Measurements from ENCODE around the gene PDE11A.

PDE11A gene

DNA sequence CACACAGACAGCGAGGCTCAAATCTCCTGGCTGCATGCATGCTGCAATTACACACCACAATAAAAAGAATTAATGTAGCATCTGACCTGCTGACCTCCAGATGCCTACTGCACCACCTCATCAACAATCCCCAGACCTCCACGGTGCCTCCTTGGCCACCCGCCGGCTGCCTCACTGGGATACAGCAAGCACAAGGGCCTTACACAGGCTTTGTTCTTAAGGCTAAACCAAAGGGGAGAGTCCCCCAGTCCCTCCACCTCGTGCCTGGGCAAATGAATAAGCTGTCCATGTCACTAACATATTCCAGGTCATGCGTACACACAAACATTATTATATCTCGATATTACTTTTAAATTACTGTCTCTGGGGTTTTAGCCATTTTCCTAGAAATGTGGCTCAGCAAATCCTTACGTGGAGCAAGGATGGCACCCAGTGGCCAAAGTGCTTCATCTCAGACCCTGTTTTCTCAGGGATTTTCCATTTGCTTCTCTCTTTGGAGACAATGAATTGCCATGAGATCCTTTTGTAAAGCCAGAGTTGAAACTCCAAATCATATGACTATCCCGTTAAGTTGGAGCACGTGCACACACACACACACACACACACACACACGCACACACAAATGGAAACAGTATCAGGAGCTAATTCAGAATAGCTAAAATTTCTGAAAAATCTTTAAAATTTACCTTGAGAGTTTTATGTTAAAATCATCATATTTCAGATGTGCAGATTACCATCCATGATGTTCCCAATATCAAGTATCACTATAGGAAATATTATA lies 313.8 kb downstream of the PDE11A start:
- DNase-seq (ENCODE audit: low spot score): peak; percentile 75

- no peak for DNase-seq (ENCODE audit: low spot score)
Measured at GRCh38 chr2:177756336-177756735, 316.2 kb downstream of the PDE11A start.

GRCh38 chr2:177754492-177754873 lies 318.1 kb downstream of the PDE11A start:
- no peak for DNase-seq (ENCODE audit: low spot score)

GRCh38 chr2:177753682-177754491 lies 318.7 kb downstream of the PDE11A start:
- DNase-seq (ENCODE audit: low spot score): peak; percentile 78

GRCh38 chr2:177748360-177748759 lies 324.2 kb downstream of the PDE11A start:
- no peak for DNase-seq (ENCODE audit: low spot score)

- no peak for DNase-seq (ENCODE audit: low spot score)
Measured at GRCh38 chr2:177747384-177747783, 325.2 kb downstream of the PDE11A start.

GRCh38 chr2:177746358-177746757 lies 326.2 kb downstream of the PDE11A start:
- no peak for DNase-seq (ENCODE audit: low spot score)

DNA sequence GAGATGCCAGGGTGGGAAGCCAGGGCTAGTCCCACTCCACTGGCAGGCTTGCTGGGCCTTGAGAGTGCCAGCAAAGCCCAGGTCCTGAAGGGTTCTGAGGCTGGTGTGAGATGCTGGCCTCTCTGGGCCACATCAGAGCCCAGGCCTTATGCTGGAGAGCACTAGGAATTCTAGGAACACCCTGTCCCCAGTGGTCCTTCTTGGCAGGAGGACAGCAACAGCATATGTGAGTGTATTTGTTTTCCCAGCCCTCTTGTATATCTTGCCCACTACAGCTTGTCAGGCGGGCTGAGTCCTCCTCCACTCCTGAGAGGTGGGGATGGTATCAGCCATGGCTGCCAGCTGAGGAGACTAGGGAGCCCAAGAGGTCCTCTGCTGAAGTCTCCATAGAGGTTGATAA lies 327.0 kb downstream of the PDE11A start:
- no peak for DNase-seq (ENCODE audit: low spot score)

GRCh38 chr2:177742851-177743250 lies 329.7 kb downstream of the PDE11A start:
- no peak for DNase-seq (ENCODE audit: low spot score)

GRCh38 chr2:177741866-177742265 lies 330.7 kb downstream of the PDE11A start:
- DNase-seq (ENCODE audit: low spot score): no peak

GRCh38 chr2:177740700-177741099 lies 331.9 kb downstream of the PDE11A start:
- no peak for DNase-seq (ENCODE audit: low spot score)

- DNase-seq (ENCODE audit: low spot score): no peak
Measured at GRCh38 chr2:177738461-177739235, 333.9 kb downstream of the PDE11A start.

GRCh38 chr2:177735318-177735803 lies 337.2 kb downstream of the PDE11A start:
- no peak for DNase-seq (ENCODE audit: low spot score)

GRCh38 chr2:177733322-177733855 lies 339.2 kb downstream of the PDE11A start:
- DNase-seq (ENCODE audit: low spot score): no peak

DNA sequence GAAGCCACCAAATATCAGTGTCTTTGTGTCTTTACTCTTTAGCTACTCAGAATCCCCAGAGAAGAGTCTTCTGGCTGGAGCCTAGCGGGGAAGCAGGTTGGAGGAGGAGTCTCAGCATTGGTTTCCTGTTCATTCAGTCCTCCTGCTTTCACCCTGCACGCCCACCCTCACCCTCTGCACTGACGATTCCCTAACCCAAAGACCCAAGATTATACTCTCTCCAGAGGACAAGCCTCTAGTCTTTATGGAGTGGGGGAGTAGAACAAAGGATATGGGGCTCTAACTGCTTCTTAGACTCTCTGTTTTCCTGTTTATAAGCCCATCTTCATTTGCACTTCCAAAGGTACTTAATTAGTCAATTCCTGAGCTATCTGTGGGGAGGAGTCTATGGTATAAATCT lies 341.2 kb downstream of the PDE11A start:
- DNase-seq (ENCODE audit: low spot score): no peak

DNA sequence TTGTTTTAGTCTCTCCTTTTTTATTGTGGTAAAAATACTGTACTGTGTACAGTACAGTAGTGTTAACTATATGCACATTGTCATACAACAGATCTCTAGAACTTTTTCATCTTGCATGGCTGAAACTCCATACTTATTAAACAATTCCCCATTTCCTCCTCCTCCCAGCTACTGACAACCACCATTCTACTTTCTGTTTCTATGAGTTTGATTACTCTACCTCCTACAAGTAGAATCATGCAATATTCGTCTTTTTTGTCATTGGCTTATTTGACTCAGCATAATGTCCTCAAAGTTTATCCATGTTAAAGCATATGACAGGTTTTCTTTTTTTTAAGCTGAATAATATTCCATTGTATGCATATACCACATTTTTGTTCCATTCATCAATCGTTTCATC lies 341.8 kb downstream of the PDE11A start:
- DNase-seq (ENCODE audit: low spot score): no peak

- DNase-seq (ENCODE audit: low spot score): no peak
Measured at GRCh38 chr2:177730363-177730762, 342.2 kb downstream of the PDE11A start.

- no peak for DNase-seq (ENCODE audit: low spot score)
Measured at GRCh38 chr2:177728920-177729319, 343.7 kb downstream of the PDE11A start.

GRCh38 chr2:177728399-177728765 lies 344.2 kb downstream of the PDE11A start:
- no peak for DNase-seq (ENCODE audit: low spot score)

GRCh38 chr2:177727577-177728398 lies 344.8 kb downstream of the PDE11A start:
- DNase-seq (ENCODE audit: low spot score): no peak

DNA sequence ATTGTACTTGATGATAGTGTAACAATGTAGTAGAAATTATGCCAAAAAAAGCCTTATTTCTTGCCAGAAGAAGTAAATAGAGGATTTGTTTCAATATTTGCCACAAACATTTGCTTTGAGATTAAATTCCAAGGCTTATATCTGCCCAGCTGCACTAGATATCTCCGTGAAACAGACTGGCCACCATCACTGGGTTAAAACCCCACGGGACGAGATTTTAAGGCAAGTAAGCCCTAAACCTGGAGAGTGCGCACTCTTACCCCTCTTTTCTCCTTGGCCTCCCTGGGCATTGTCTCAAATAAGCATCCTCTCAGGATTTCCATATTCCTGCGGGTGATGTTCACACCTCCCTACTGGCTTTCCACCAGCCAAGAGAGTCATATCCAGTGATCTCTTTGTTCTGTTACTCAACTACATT lies 345.6 kb downstream of the PDE11A start:
- no peak for DNase-seq (ENCODE audit: low spot score)

All from left forelimb (tissue), 1 donor.